ENCODE results near the gene LRRTM4. TPM values are rescaled to one million over a fixed set of nuclear protein-coding genes. Genes with fewer than 3 reads are reported as not detected.

LRRTM4 gene
- total RNA-seq, 1 experiment from 2014 or later = 3.6 TPM

DNA sequence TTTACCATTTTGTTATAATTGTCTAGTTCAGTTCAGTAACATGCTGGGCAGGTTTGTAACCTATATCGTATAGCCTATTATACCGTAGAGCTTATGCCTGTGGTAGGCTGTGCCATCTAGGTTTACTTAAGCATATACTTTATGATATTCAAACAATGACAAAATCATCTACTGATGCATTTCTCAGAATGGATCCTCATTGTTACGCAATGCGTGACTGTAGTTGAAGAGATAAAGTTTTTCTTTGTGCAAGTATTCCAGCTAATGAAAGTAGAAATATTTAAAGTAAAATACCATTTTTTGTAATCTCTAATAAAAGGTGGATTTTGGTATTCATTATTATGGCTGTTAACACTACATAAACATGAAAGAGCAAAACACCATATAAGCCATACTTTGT is 100.2 kb downstream of the LRRTM4 start:
- Histone ChIP-seq H3K4me3 (ENCODE audit: insufficient read depth, low read depth, low read length) (no peak overlapping the region), H3K27me3 (ENCODE audit: control insufficient read depth, insufficient read depth, low read length) (no peaks in the 10 kb centered on the region)
- no peak for DNase-seq

DNA sequence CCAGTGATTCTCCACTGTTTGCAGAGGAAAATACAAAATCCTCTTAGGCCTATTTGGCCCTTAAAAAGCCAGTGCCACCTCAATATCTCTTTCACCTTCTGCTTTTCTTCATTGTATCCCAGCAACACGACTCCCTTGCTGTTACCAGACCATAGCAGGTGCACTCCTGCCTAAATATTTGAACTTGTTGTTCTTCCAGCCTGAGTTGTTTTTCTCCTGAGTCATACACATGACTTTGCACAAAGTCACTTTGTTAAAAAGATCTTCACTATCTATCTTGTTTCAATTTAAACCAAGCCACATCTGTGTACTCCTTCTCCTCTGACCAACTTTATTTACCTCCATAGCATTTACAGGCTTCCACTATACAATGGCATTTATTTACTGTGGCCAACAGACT is 103.6 kb downstream of the LRRTM4 start:
- H3K27me3 ChIP-seq (ENCODE audit: control insufficient read depth, insufficient read depth, low read length) = no peaks in the 10 kb centered on the region
- no peak overlapping the region for H3K4me3 ChIP-seq (ENCODE audit: insufficient read depth, low read depth, low read length)
- no peak for DNase-seq
- no peaks in the 10 kb centered on the region for H3K36me3 ChIP-seq (replicated peaks; ENCODE audit: control insufficient read depth, insufficient read depth, low read length)

More for the DNA sequence above, 100.2 kb downstream of the LRRTM4 start:
- H3K36me3 ChIP-seq (replicated peaks; ENCODE audit: control insufficient read depth, insufficient read depth, low read length) = no peaks in the 10 kb centered on the region

DNA sequence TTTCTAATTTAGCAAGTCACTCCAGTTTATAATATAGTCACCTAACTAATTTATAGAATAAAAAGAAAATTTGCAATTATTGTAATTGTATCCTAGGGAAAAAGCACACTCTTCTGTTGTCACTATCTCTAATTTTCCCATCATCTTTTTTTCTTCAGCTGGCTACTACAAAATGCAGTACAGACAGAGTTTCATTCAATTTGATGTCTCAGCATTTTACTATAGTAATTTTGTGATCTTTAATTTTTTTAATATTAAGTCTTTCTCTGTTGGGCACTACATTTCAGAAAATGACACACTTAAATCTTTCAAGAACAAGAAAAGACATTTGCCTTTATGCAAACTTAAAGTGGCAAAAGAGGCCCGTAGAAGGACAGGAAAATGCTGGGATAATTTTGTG is 118.0 kb downstream of the LRRTM4 start:
- DNase-seq = no peak
- Histone ChIP-seq H3K27me3 (ENCODE audit: control insufficient read depth, insufficient read depth, low read length) (no peaks in the 10 kb centered on the region), H3K4me3 (ENCODE audit: insufficient read depth, low read depth, low read length) (no peak overlapping the region)

DNA sequence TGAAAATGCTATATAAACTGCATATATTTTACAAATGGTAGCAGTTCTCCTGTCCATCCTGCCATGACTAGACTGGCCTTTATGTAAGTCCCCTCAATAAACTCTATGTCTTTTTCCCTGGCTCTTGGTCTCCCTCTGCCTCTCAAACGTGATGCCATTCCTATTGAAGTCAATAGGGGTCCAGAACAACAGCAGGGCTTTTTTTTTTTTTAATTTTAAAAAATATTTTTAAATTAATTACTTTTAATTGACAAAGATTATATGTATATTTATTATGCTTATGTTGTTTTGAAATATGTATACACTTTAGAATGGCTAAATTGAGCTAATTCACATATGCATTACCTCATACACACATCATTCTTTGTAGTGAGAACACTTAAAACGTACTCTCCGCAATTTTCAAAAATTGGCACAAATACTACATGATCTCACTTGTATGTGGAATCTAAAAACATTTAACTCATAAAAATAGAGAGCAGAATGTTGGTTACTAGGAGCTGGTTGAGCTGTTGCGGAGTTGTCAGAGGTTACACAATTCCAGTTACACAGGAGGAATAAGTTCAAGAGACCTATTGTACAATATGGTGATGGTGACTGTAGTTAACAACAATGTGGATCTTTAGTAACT is 123.1 kb downstream of the LRRTM4 start:
- DNase-seq = no peak
- Histone ChIP-seq H3K27me3 (ENCODE audit: control insufficient read depth, insufficient read depth, low read length) (no peaks in the 10 kb centered on the region), H3K36me3 (replicated peaks; ENCODE audit: control insufficient read depth, insufficient read depth, low read length) (no peaks in the 10 kb centered on the region), H3K4me3 (ENCODE audit: insufficient read depth, low read depth, low read length) (no peak overlapping the region)

More for the DNA sequence above, 118.0 kb downstream of the LRRTM4 start:
- H3K36me3 ChIP-seq (replicated peaks; ENCODE audit: control insufficient read depth, insufficient read depth, low read length) = no peaks in the 10 kb centered on the region

DNA sequence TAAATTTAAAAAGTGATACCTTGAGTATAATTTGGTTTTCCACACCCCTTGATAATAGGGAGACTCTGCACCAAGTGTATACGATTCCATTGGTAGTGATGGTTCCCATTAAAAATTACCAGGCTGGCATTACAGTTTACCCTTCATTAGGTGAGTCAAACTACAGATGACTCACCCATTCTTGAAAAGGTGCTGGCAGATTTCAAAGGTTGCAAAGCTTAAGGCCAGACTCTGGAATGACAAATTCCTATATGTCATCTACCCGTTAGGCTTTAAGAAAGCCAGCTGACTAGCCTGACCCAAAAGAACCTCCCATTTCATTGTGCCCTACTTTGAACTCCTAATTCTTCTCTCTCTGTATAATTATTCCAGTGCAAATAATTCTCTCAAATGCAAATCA is 124.4 kb downstream of the LRRTM4 start:
- Histone ChIP-seq H3K27me3 (ENCODE audit: control insufficient read depth, insufficient read depth, low read length) (no peaks in the 10 kb centered on the region), H3K36me3 (replicated peaks; ENCODE audit: control insufficient read depth, insufficient read depth, low read length) (no peaks in the 10 kb centered on the region), H3K4me3 (ENCODE audit: insufficient read depth, low read depth, low read length) (no peak overlapping the region)
- no peak for DNase-seq

DNA sequence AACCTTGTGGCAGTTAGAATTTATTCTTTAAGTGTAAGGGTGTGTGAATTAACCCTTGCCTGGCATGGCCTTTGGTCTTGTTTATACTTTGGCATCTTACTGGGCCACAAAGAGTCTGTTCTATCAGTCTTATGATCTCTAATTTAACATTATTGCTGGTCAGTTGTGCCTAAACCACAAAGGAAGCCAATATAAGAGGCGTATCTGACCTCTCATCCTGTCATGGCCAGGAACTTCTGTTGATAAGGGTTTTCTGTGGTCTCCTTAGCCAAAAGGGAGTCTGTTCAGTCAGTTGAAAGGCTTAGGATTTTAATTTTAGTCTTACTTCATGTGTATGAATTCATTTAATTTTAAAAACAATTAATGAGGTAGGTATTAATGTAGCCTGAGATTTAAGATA is 127.2 kb downstream of the LRRTM4 start:
- no peak for DNase-seq
- H3K36me3 ChIP-seq (replicated peaks; ENCODE audit: control insufficient read depth, insufficient read depth, low read length) = no peaks in the 10 kb centered on the region
- no peaks in the 10 kb centered on the region for H3K27me3 ChIP-seq (ENCODE audit: control insufficient read depth, insufficient read depth, low read length)
- no peak overlapping the region for H3K4me3 ChIP-seq (ENCODE audit: insufficient read depth, low read depth, low read length)

DNA sequence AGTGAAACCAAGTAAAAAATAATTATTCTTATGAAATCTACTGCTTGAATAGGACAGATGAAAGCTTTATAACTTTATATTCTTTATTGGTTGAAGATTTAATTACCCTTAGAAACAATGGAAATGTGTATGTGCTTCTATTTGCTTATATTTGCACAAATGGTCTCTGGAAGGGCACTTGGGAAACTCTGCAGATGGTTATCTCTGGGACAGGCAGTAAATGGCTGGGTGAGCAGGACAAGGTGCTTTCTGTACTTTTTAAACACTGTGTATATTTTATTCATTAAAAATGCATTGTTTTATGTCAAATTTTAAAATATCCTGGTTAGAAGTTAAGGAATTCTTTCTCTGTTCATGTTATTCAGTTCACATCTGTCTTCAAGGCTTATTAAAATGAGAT is 131.1 kb downstream of the LRRTM4 start:
- H3K27me3 ChIP-seq (ENCODE audit: control insufficient read depth, insufficient read depth, low read length) = no peaks in the 10 kb centered on the region
- no peak for DNase-seq
- H3K4me3 ChIP-seq (ENCODE audit: insufficient read depth, low read depth, low read length) = no peak overlapping the region
- no peaks in the 10 kb centered on the region for H3K36me3 ChIP-seq (replicated peaks; ENCODE audit: control insufficient read depth, insufficient read depth, low read length)

DNA sequence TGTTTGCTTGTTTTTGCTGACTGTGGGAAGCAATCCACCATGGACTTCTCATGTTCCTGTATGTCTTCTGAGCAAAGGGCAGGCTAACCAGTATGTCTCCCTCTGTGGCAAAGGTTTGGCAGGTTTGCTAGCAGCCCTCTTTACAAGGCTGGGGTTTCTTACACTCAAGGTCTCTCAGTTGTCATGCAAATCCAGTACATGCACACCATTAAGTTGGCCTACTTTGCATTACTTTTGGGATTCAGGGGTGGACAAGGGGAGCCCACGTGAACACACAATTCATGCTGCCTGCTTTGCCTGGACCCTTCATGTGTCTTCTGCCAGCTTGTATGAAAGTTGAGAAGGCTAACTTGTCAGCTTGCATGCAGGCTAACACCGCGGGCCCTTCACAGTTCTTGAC is 134.9 kb downstream of the LRRTM4 start:
- H3K4me3 ChIP-seq (ENCODE audit: insufficient read depth, low read depth, low read length) = no peak overlapping the region
- DNase-seq = no peak
- no peaks in the 10 kb centered on the region for H3K36me3 ChIP-seq (replicated peaks; ENCODE audit: control insufficient read depth, insufficient read depth, low read length)
- H3K27me3 ChIP-seq (ENCODE audit: control insufficient read depth, insufficient read depth, low read length) = no peaks in the 10 kb centered on the region

DNA sequence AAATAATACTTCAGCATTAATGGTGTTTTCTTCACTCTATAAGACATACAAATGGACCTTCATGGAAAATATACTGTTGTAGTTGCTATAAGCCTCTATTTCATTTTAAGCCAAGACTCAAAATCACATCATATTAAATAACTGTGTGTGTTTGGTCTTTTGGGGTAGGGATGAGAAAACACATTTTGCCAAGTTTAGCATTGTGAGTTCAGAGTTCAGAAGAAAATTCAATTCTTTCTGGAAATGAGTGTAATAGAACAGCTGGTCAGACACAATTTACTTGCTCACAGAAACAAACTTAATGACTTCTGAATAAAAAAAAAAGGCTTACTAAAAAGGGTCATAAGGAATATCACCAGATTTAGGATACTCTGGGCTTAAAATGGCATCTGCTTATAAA is 149.5 kb downstream of the LRRTM4 start:
- DNase-seq = no peak
- Histone ChIP-seq H3K27me3 (ENCODE audit: control insufficient read depth, insufficient read depth, low read length) (no peaks in the 10 kb centered on the region), H3K4me3 (ENCODE audit: insufficient read depth, low read depth, low read length) (no peak overlapping the region), H3K36me3 (replicated peaks; ENCODE audit: control insufficient read depth, insufficient read depth, low read length) (no peaks in the 10 kb centered on the region)

DNA sequence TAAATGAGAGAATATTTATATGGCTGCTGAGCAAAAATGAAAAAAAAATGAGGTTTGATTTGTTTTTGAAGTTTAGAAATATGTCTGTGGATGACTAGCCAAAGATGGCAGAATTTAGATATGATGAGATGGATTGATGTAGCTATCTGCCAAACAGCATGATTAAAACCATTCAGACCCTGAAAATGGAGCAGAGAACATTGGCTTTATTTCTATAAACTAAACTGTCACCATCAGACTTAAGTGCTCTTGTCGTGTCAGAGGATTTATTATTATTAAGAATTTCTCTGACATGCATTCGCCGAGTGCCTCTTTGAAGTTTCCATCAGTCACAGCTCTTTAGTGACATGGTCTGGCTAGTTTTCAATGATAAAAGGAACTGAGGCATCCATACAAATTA is 151.7 kb downstream of the LRRTM4 start:
- H3K27me3 ChIP-seq (ENCODE audit: control insufficient read depth, insufficient read depth, low read length) = no peaks in the 10 kb centered on the region
- DNase-seq = no peak
- H3K36me3 ChIP-seq (replicated peaks; ENCODE audit: control insufficient read depth, insufficient read depth, low read length) = no peaks in the 10 kb centered on the region
- H3K4me3 ChIP-seq (ENCODE audit: insufficient read depth, low read depth, low read length) = no peak overlapping the region

DNA sequence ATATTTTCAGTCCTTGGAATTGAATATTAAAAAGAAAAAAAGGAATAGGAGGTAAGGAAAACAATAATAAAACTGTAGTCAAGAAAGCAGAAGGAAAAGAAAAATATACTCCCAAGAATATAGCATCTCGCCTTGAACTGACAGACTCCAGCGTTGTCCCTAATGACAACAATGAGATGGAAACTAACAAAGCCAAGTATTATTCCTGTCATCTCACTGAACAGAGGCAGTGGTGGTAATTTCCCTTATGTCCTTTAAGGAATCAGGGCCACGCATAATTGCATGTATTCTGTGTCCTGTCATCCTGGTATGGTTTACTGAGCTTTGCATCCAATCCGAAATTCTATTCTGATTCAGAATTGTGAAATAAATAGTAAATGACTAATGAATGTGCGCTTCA is 158.9 kb downstream of the LRRTM4 start:
- no peaks in the 10 kb centered on the region for H3K27me3 ChIP-seq (ENCODE audit: control insufficient read depth, insufficient read depth, low read length)

DNA sequence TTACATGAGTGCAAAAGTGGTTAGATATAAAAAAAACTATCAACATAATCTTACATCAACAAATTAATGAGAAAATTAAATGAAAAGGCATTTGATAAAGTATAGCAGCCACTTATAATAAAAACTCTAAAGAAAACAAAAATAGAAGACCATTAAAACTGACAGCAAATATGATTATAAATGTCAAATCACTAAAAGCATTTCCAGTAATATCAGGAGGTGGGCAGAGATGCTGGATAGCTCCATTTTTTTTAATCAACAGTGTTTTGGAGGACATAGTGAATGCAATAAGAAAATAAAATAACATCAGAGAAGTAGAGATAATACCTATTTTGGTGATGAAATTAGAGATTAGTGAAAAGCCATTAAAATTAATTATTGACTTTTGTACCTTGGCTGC is 173.4 kb downstream of the LRRTM4 start:
- Histone ChIP-seq H3K27me3 (ENCODE audit: control insufficient read depth, insufficient read depth, low read length) (no peaks in the 10 kb centered on the region), H3K36me3 (replicated peaks; ENCODE audit: control insufficient read depth, insufficient read depth, low read length) (no peaks in the 10 kb centered on the region), H3K4me3 (ENCODE audit: insufficient read depth, low read depth, low read length) (no peak overlapping the region)
- no peak for DNase-seq

More for the DNA sequence above, 158.9 kb downstream of the LRRTM4 start:
- Histone ChIP-seq H3K36me3 (replicated peaks; ENCODE audit: control insufficient read depth, insufficient read depth, low read length) (no peaks in the 10 kb centered on the region), H3K4me3 (ENCODE audit: insufficient read depth, low read depth, low read length) (no peak overlapping the region)
- DNase-seq = no peak

DNA sequence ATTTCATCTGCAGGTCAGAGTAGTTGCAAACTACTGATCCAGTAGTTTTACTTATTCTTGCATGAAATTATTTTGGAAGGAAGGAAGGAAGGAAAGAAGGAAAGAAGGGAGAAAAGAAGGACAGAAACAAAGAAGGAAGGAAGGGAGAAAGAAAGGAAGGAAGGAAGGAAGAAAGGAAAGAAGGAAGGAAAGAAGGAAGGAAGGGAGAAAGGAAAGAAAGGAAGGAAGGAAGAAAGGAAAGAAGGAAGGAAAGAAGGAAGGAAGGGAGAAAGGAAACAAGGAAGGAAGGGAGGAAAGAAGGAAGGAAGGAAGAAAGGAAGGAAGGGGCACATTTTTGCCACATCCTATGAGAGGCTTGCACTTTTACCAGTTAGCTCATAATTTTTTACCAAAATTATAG is 186.2 kb downstream of the LRRTM4 start:
- H3K27me3 ChIP-seq (ENCODE audit: control insufficient read depth, insufficient read depth, low read length) = no peaks in the 10 kb centered on the region
- no peaks in the 10 kb centered on the region for H3K36me3 ChIP-seq (replicated peaks; ENCODE audit: control insufficient read depth, insufficient read depth, low read length)
- H3K4me3 ChIP-seq (ENCODE audit: insufficient read depth, low read depth, low read length) = no peak overlapping the region
- no peak for DNase-seq

DNA sequence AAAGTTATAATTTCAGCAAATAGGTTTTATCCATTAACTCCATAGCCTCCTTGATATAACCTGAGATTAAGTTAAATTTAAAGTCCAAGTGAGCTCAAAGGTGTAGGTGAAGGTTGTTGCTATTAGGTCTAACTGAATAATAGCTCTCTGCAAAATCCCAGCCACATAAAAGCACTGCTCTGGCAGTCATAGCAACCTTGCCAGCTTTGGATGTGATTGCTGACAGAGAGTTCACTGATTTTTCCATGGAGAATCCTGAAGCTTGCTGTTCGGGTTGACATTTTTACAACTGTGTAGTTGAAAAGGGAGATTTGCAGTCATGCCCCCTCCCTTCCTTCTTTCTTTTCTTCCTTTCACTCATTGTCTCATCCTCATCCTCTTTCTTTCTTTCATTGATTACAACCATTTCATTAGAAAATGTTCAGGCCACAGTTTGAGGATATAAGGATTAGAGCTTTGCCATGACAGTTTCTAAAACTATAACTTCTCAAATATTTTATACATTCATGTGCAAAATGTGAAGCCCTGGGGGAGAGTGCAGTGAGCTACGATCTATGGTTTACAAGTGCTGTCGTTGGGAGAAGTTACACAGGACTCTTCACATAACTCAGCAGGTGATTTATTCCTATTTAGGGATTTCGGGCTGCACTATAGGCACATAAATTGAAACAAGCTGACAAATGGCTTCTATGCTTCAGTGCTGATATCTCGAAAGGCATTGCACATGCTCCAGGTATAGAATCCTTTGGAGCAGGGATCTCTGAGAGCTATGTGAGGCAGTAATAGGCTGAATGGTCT is 193.8 kb downstream of the LRRTM4 start:
- Histone ChIP-seq H3K4me3 (ENCODE audit: insufficient read depth, low read depth, low read length) (no peak overlapping the region), H3K27me3 (ENCODE audit: control insufficient read depth, insufficient read depth, low read length) (no peaks in the 10 kb centered on the region), H3K36me3 (replicated peaks; ENCODE audit: control insufficient read depth, insufficient read depth, low read length) (no peaks in the 10 kb centered on the region)
- no peak for DNase-seq

DNA sequence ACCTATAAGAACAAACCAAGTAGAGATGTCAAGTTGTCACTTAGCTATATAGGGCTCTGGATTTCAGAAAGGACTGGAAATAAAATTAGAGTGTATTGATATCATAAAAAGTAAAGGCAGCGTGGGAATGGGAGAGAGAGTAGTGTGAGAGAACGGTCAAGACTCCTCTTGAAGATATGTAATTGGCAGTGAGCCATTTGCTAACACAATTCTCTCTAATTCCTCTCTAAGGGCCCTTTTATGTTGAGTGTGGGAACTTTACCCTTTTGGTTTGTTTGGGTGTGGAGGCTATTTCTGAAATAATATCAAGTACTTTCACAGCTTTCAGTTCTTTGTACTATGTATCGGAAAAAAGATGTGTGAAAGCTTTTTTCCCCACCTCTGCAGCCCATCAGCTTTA is 196.8 kb downstream of the LRRTM4 start:
- Histone ChIP-seq H3K27me3 (ENCODE audit: control insufficient read depth, insufficient read depth, low read length) (no peaks in the 10 kb centered on the region), H3K4me3 (ENCODE audit: insufficient read depth, low read depth, low read length) (no peak overlapping the region), H3K36me3 (replicated peaks; ENCODE audit: control insufficient read depth, insufficient read depth, low read length) (no peaks in the 10 kb centered on the region)
- DNase-seq = no peak
